HG03108 (cell line): ENCODE measurements around the gene TMEFF1.

Source experiments
- ATAC-seq: cut with Tn5 transposase; IDR thresholded peaks from one replicate; pipeline ENCODE4 v1.9.1; 2021; ENCODE audit warnings: moderate library complexity; ENCODE audit not compliant: unreplicated experiment

Gene TMEFF1

DNA sequence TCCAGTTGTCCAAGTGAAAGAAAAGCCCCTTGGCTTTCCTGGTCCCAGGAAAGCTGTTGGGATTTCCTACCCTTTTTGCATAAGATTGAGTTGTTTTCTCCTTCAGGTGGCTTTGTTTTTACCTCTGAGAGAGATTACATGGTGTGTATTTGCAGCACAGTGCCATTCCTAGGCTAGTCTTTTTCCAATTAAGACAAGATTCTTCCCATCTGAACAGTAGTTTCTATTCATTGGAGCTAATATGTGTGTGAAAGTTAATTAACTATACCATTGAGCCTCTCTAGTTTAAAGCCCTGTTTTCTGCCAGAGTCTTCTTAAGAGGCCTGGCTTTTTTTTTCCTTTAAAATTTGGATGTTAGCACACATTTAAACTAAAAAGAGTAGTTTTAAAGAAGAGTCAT lies 25.9 kb upstream of the TMEFF1 start:
- no peak for ATAC-seq

DNA sequence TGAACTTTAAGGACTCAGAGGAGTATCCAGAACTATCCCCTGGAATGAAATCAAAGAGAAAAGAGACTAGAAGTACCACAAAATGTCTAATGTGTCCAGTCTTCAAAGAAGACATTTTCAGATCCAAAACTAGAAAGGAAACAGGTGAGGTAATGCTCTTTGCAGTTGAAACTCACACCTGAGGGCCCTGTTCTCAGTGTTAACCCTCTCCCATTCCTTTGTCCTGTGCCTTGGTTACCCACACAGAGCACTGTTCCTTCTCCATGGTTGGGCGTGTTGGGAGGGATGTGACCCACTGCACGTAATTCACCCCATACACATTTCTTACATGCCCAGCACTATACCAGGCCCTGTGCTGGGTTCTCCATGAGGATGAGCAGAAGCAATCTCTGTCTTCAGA lies 24.7 kb upstream of the TMEFF1 start:
- ATAC-seq: no peak

DNA sequence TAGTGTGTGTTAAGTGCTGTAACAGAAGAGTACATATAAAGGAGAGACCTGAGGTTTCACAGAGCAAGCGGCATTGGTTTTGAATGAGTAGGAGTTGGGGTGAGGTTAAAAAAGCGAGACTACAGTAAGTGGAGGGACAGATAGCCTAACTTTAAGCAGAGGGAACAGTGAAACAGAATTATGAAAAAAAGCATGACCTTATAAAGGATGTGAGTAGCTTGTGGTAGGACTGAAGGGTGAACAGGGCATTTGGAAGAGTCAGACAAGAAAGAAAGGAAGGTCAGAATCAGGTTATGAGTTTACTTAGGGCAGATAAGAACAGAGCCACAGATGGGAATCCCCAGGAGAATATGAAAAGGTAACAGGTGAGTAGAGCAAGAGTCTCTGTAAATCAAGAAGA lies 23.5 kb upstream of the TMEFF1 start:
- ATAC-seq: no peak

DNA sequence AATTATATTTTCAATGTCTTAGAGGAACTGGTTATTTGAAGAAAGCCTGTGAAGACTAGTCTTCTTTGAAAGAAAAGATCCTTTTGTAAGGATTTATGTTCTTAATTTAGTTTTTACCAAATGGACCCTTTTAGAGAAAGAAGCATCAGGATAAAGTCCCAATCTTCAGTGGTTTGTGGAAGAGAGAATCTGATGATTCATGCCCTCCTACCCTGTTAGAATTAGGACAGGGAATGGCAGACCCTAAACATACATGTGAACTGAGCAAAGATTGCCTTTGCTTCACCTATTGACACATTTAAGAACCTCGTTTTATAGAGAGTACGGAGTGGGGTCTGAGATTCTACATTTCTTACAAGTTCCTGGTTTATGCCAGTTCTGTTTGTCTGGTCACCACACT lies 20.1 kb upstream of the TMEFF1 start:
- ATAC-seq: no peak

DNA sequence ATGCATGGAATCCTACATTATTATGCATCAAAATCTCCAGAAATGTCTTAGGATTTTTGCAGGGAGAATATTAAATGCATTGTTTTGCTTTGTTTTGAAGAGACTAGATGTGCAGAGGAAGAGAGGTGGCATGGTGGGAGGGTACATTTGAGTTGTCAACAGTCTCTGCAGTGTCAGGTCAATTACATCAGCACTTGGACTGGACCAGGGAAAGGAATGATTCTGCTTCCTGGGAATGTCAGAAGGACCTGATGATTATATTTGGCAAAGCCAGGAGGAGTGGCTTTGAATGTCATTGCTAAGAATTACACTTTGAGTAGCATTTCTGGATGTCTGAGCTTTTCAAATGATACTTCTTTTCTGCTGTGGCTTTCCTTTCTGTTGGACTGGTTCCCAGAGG lies 17.5 kb upstream of the TMEFF1 start:
- ATAC-seq: no peak

DNA sequence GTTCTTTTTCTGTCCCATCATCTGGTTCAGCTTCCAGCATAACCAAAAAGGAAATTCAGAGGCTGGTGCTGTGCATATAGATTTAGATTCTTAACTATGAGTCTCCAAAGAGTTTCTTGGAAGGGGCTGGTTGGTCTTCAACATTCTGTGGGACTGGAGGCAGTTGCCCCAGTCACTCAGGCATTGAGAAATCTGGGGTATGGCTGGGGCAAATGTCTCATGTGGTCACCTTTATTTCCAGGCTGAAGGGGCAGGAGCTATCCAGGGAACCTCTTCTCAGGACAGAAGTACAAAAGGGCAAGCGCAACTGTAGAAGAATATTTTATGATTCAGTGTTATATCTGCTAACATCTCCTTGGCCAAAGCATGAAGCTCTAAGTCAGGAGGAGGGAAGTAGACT lies 15.4 kb upstream of the TMEFF1 start:
- ATAC-seq: no peak

DNA sequence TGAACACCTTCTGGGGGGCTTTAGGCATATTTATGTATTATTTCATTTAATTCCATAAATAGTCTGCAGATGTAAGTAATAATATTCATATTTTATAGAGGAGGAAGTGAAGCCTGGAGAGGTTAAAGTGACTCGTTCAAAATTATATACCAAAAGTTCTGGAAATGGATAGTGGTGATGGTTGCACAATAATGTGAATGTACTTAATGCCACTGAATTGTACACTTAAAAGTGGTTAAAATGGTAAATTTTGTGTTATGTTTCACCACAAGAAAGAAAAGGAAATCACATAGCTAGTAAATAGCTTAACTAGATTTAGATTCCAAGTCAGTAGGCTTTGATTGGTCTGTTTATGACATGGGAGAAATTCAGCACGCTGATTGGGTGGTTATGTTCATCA lies 13.0 kb upstream of the TMEFF1 start:
- no peak for ATAC-seq

DNA sequence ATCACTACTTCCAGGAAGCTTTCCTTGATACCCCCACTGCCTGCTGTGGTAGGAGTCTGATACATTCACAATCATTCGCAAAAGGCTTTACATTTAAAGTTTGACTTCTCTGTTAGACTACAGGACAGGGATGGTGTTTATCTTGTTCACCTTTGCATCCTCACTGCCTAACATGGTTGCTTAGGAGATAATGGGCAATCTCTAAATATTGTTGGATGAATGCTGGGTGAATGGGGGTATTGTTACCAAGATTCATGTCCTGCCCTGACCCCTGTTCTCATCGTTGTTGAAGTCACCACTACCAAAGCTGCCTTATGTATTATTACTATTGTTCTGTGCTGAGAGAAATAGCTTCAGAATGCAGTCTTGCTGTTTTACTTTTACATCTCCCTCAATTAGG lies 7.7 kb upstream of the TMEFF1 start:
- no peak for ATAC-seq

DNA sequence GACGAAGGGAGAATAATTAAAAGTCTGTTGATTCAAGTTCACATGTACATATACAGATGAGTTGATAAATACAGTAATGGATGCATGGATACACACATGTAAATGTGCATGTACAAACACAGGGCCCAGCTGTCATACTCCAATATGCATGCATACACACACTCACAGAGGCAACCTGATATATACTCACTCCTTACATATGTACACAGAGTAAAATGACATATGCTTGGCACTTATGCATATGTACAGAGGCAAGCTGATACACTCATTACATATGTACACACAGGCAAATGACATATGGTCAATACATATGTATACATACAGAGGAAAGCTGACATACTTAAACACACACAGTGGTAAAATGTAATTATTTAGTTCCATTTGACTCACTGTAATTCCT lies 7.2 kb upstream of the TMEFF1 start:
- ATAC-seq: no peak

DNA sequence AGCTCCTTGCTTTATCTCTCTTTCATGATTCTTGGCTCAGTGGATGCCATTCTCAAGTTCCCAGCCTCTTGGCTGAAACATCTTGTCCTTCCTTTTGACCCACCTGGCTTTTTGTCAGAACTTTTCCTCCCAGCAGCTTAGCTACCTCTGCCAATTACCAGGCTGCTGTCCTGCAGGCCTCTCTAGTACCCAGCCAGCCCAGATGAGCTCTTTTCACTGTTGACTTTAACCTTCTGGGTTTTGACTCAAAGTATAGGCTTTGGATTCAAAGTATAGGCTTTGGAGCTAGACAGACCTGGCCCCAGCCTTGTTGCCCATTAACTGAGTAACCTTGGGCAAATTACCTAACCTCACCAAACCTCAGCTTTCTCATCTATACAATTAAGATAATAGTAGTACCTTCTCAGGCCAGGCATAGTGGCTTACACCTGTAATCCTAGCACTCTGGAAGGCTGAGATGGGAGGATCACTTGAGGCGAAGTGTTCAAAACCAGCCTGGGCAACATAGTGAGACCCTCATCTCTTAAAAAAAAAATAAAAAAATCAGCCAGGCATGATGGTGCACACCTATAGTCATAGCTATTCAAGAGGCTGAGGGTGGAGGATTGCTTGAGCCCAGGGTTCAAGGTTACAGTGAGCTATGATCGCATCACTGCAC lies 6.6 kb upstream of the TMEFF1 start:
- no peak for ATAC-seq

DNA sequence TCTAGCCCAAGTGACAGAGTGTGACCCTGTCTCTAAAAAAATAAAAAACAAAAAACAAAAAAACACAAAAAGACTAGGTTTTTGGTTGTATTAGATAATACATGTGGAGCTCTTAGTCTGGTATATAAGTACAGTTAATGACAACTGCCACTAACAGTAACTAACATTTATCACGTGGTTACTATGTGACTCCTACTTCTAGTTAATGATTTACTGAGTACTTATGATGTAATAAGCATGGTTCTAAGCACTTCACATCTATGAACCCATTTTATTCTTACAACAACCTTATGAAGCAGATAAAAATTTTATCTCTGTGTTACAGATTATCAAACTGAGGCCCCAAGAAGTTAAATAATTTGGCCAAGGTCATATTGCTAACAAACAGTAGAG lies 6.1 kb upstream of the TMEFF1 start:
- no peak for ATAC-seq

DNA sequence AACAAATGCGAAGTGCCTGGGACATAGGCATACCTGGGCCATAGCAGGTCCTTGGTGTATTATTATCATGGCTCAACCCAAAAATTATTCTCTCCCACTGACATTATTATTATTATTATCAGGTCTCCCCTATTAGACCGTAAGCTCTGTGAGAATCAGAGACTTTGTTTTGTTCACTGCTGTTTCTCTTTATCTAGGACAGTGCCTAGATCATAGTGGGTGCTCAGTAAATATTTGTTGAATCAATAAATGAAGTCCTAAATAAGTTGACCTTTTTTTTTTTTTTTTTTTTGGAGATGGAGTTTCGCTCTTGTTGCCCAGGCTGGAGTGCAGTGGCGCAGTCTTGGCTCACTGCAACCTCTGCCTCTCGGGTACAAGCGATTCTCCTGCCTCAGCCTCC lies 4.9 kb upstream of the TMEFF1 start:
- ATAC-seq: no peak

DNA sequence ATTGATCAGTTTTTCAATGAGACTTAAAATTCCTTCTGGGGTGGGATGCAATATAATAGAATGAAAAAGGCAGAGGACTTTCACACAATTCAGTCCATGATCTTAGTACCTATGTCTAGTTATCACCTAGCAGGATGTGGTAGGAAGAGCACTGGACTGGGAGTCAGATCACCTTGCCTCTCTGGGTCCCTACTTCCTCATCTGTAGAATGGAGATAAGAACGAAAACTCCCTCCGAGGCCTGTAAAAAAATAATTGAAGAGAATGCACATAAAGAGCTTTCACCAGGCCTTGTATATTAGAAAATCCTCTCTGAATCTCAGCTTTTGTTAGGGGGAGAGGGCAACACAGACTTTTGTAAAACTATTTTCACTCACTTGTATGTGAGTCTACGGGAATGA lies 681 bp upstream of the TMEFF1 start:
- no peak for ATAC-seq

DNA sequence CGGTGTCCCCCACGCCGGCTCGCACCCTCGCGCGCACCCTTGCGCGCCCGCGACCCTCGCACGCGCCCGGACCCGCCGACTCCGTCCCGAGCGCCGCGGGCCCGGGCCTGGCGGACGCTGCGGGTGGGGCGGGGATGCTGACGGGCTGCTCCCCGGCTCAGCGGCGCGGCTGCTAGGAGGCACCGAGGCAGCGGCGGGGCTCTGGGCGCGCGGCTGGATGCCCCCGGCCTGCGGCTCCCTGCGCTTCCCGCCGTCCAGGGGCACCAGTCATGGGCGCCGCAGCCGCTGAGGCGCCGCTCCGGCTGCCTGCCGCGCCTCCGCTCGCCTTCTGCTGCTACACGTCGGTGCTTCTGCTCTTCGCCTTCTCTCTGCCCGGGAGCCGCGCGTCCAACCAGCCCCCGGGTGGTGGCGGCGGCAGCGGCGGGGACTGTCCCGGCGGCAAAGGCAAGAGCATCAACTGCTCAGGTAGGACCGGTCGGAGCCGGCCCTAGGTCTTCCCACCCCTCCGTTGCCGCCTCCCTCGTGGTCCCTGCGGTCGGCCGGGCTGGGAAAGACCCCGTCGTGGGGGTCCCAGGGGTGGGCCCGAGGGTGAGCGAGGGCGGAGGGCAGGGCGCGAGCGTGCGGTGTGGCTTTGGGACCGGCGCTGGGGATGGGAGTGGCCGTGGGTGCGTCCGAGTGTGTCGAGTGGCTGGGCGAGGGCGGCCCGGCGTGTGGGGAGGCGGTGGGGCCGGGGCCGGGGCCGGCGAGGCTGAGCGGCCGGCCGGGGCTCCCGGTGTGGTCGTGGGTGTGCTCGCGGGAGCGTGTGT lies 530 bp downstream of the TMEFF1 start:
- peak; percentile 50 for ATAC-seq

DNA sequence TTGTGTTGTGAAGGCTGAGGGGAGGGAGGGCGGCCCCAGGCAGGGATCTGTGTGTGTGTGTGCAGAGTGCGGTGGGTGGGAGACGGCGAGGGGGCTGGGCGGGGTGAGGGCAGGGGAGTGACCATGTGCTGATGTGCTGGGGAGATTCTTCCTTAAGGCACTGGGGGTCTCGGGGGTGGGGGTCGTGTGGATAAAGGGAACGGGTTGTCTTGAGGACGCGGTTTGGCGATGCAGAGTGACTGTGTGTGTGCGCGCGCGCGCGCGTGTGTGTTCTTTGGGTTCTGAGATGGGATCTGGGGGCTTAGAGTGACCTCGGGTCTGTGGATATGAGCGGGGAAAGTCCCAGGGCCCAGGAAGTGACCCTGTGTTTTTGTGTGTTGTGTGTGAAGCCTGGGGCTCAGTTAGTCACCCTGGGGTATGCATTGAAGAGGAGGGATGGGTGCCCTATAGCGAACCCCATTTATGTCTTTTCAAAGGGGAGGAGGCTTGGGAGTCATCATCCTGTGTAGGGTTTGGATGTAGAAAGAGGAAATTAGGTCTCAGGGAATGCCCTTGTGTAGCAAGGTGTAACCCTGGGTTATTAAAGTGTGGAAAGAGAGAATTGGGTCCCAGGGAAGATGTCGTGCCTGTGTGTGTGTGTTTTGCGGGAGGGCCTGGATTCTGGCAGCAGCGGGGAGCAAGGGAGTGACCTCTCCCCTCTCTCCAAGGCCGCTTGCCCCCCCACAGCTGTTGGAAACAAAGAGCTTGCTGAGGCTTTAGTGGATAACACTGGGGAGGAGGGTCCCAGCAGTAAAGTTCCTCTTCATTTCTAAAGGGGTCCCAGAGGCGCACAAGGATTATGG lies 1.4 kb downstream of the TMEFF1 start:
- no peak for ATAC-seq

DNA sequence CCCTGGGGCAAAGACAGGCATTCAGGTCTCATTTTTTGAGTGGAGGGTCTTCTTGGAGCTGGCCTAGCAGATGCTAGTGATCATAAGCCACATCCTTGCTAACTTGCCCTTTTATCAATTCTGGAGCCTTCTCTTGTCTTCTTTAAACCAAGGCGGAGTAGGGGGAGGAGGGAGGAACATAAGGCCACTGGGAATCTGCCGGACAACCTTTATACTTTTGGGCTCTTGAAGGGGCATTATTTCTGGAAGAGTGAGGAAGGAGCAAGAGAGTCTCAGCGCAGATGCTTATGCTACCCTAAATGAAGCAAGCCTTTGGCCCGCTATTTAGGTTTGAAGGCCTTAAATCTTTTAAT lies 2.0 kb downstream of the TMEFF1 start:
- no peak for ATAC-seq

DNA sequence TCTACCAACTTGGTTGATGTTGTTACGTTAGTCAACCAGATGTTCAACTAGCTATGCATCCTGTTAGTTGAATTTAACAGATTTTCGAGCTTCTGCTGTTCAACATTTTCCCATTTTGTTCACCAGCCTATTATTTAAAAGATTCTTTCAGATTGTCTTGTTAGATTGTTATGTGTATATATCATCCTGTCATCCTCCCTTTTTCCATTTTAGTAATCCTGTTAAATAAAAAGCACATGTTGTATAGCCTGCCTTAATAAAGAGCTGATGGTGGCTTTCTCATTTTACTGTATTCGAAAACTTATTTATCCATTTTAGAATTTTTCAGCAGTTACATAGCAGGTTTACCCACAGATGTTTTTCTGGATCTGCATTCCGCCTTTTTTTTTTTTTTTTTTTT lies 4.3 kb downstream of the TMEFF1 start:
- no peak for ATAC-seq

DNA sequence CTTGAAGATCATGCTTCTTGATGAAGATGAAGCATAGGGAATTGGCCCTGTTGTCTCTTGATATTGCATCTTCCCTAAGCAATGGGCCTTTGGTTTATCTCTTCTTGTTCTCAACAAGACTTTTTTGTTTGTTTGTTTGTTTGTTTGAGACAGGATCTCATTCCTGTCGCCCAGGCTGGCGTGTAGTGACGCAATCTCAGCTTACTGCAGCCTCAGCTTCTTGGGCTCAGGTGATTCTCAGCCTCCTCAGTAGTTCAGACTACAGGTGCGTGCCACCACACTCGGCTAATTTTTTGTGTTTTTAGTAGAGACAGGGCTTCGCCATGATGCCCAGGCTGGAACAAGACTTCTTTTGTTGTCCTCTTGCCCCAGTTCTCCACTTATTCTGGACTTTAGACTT lies 5.2 kb downstream of the TMEFF1 start:
- no peak for ATAC-seq

DNA sequence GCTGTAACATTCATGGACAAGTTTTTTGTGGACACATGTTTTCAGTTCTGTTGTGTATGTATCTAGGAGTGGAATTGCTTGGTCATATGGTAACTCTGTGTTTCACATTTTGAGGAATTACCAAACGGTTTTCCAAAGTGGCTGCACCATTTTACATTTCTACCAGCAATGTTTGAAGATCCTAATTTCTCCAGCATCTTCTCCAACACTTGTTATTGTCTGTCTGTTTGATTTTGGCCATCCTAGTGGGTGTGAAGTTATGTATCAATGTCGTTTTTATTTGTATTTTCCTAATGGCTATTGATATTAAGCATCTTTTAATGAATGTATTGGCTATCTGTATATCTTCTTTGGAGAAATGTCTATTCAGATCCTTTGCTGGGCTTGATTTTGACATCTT lies 6.9 kb downstream of the TMEFF1 start:
- no peak for ATAC-seq

DNA sequence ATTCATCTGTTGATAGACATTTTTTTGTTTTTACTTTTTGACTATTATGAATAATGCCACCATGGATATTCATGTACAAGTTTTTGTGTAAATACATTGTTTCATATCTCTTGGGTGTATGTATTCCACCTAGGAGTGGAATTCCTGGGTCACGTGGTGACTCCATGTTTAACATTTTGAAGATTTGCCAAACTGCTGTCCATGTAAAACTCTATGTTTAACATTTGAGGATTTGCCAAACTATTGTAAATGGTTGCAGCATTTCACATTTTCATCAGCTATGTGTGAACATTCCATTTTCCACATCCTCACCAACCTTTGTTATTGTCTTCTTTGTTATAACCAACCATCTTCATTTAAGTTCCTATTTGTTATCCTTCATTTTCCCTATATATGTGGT lies 12.2 kb downstream of the TMEFF1 start:
- no peak for ATAC-seq

DNA sequence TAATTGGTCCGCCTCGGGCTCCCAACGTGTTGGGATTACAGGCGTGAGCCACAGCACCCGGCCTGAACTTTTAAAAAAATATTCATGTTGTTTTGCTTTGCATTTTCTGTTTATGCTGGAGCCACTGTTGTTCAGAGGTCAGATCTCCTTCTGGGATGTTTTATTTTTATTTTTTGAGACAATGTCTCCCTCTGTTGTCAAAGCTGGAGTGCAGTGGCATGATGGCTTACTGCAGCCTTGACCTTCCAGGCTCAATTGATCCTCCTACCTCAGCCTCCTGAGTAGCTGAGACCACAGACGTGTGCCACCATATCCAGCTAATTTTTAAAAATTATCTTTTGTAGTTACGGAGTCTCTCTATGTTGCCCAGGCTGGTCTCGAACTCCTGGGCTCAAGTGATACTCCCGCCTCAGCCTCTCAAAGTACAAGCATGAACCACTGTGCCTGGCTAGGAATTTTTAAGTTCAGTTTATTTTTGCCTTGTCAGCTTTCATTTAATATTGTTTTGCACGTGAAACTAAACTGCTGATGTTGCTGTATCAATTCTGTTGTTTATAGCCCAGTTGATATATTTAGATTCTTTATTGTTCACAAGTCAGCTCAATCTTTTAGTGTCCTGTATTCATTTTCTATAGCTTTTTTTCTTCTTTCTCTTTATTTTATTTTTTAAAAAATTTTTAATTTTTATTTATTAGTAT lies 13.7 kb downstream of the TMEFF1 start:
- ATAC-seq: no peak
